ENCODE data around the gene CAPN12.

CAPN12 gene

GRCh38 chr19:38723990-38724854 is 20.1 kb downstream of the CAPN12 start:
- DNase-seq = no peak

GRCh38 chr19:38723606-38723965 is 20.7 kb downstream of the CAPN12 start:
- no peak for DNase-seq

GRCh38 chr19:38722947-38723605 is 21.2 kb downstream of the CAPN12 start:
- no peak for DNase-seq

GRCh38 chr19:38721979-38722773 is 22.1 kb downstream of the CAPN12 start:
- DNase-seq = no peak

GRCh38 chr19:38721496-38721895 is 22.8 kb downstream of the CAPN12 start:
- DNase-seq = no peak

- no peak for DNase-seq
Measured at GRCh38 chr19:38720559-38721236, 23.6 kb downstream of the CAPN12 start.

GRCh38 chr19:38719761-38720558 is 24.3 kb downstream of the CAPN12 start:
- DNase-seq = no peak

GRCh38 chr19:38718747-38719543 is 25.3 kb downstream of the CAPN12 start:
- no peak for DNase-seq

GRCh38 chr19:38717855-38718254 is 26.4 kb downstream of the CAPN12 start:
- no peak for DNase-seq

GRCh38 chr19:38717051-38717450 is 27.2 kb downstream of the CAPN12 start:
- no peak for DNase-seq

- DNase-seq = no peak
Measured at GRCh38 chr19:38715555-38715954, 28.7 kb downstream of the CAPN12 start.

- DNase-seq = no peak
Measured at GRCh38 chr19:38714354-38714778, 29.9 kb downstream of the CAPN12 start.

GRCh38 chr19:38713865-38714264 is 30.4 kb downstream of the CAPN12 start:
- no peak for DNase-seq

- no peak for DNase-seq
Measured at GRCh38 chr19:38713227-38713649, 31.0 kb downstream of the CAPN12 start.

GRCh38 chr19:38712161-38712748 is 32.0 kb downstream of the CAPN12 start:
- no peak for DNase-seq

- DNase-seq = no peak
Measured at GRCh38 chr19:38711726-38712153, 32.5 kb downstream of the CAPN12 start.

GRCh38 chr19:38710928-38711725 is 33.1 kb downstream of the CAPN12 start:
- no peak for DNase-seq

- DNase-seq = no peak
Measured at GRCh38 chr19:38710416-38710702, 33.9 kb downstream of the CAPN12 start.

- DNase-seq = no peak
Measured at GRCh38 chr19:38709671-38710415, 34.4 kb downstream of the CAPN12 start.

All from hematopoietic multipotent progenitor cell treated with erythropoietin and hydrocortisone succinate and interleukin-3 and kit ligand, for 4 days (in vitro differentiated cells).